Kidney (tissue), 14 donors: ENCODE measurements around the gene CPT1C. TPM values are rescaled to one million over a fixed set of nuclear protein-coding genes. Genes with fewer than 3 reads are reported as not detected.

ENCODE experiments used
- DNase-seq, 5 donors: peaks; one replicate each; pipeline ENCODE4 v3.0.0-alpha.2; 2013 to 2020
- FAIRE-seq: peaks from 2 replicates; lab custom pipeline; 2012; peaks lifted over from hg19 to GRCh38; lab: Jason Lieb, UNC
- H3K27ac ChIP-seq, 2 donors: one replicate each; pipeline ENCODE4 v1.7.0; 2013; ENCODE audit warnings: low read depth in 2 of 2, low read length in 2 of 2, inconsistent platforms in 1 of 2
- H3K27me3 ChIP-seq: one replicate; pipeline ENCODE4 v1.7.1; 2013; ENCODE audit warnings: low read length, inconsistent platforms; ENCODE audit not compliant: control insufficient read depth, insufficient read depth
- H3K36me3 ChIP-seq, 3 donors: one replicate each; pipeline versions ENCODE4 v1.7.0 to v1.7.1; 2013; ENCODE audit warnings: low read length in 3 of 3, control low read depth in 1 of 3, inconsistent platforms in 1 of 3; ENCODE audit not compliant: insufficient read depth in 3 of 3, control insufficient read depth in 2 of 3
- H3K4me1 ChIP-seq, 3 donors: one replicate each; pipeline versions ENCODE4 v1.7.0 to v1.7.1; 2013; ENCODE audit warnings: low read length in 3 of 3, inconsistent platforms in 1 of 3, low read depth in 1 of 3; ENCODE audit not compliant: control insufficient read depth in 2 of 3, insufficient read depth in 2 of 3
- H3K4me3 ChIP-seq, 3 donors: one replicate each; pipeline versions ENCODE4 v1.7.0 to v1.8.1; 2013; ENCODE audit warnings: low read length in 3 of 3, control low read depth in 1 of 3, inconsistent platforms in 1 of 3
- H3K9ac ChIP-seq, 3 donors: one replicate each; pipeline versions ENCODE4 v1.7.0 to v1.7.1; 2013; ENCODE audit warnings: low read length in 3 of 3, control low read depth in 1 of 3, inconsistent platforms in 1 of 3
- H3K9me3 ChIP-seq, 3 donors: one replicate each; pipeline versions ENCODE4 v1.7.0 to v1.7.1; 2013; ENCODE audit warnings: low read length in 3 of 3, control low read depth in 1 of 3, inconsistent platforms in 1 of 3; ENCODE audit not compliant: control insufficient read depth in 2 of 3, insufficient read depth in 1 of 3
- intact Hi-C: fragments of 100-400 bp; cut with DNase I; formaldehyde crosslinking; loops from one replicate; pipeline ENCODE4 v1.11.1; 2022
- polyA plus RNA-seq: library from polyadenylated mRNA; stranded (reverse); fragments of 350-450 nt; fragmentation: Illumina TruSeq; extraction: RNeasy Lipid Tissue Mini Kit (QIAGEN cat#74804); gene quantifications from one replicate; pipeline ENCODE4 v1.2.3, GENCODE V29; 2014; ENCODE audit warnings: low read depth, low replicate concordance; ENCODE audit not compliant: insufficient read depth
- total RNA-seq: library from RNA; stranded (reverse); fragmentation: NEBNext Ultra II Directional; extraction: Animal tissue kit (Norgen Biotek cat#: 25700); gene quantifications from one replicate; pipeline ENCODE4 v1.2.1, GENCODE V29; 2021
- TF ChIP-seq, protein P1 (sequence below): IDR thresholded peaks from 3 replicates; pipeline ENCODE4 v1.5.1; 2012; ENCODE audit warnings: mild to moderate bottlenecking, moderate library complexity, borderline replicate concordance; ENCODE audit not compliant: insufficient read depth; ENCODE audit errors: extremely low read depth
- donor health status: control.
- donor health status: control.
- donor health status: control.
- donor health status: control.
- donor health status: control.
- donor health status: DM: yes; HTN: yes; CAD: no.
- donor health status: Normal renal cell carcinoma (clear cell type).

The CPT1C gene
- total and polyA plus RNA-seq, 2 donors from 2014 or later = 2.6 to 6.0 TPM

DNA sequence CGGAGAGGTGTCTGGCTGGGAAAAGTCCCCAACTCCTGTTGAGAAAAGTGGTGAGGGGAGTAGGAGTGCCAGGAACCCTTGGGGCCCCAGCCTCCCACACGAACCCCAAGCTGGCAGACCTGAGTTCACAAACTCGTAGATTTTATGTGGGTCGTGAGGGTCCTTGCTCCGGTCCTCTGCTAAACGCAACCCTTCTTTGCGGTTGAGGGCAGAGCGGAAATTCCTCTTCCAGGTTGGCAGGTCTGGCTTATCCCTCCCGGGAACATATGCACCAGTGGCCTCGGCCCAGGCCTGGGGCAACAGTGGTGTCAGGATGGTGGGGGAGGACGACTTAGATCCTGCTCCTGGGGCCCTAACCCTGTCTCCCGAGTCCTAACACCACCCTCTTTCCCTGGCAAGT, 27.7 kb upstream of the CPT1C start:
- H3K9me3 ChIP-seq = no peaks in the 10 kb centered on the region
- H3K36me3 ChIP-seq = peaks cover 2 to 30% (median 13%) of the 10 kb centered on the region in 3 donors
- intact Hi-C loops = no loop called here
- H3K4me1 ChIP-seq = peaks cover 0 to 13% (median 11%) of the 10 kb centered on the region in 3 donors
- H3K4me3 ChIP-seq = no peak overlapping the region
- FAIRE-seq = no peak
- DNase-seq = no peak
- peak overlapping the region in 1 of 2 donors; percentile 32 for H3K27ac ChIP-seq
- TF ChIP-seq, protein P1, sequence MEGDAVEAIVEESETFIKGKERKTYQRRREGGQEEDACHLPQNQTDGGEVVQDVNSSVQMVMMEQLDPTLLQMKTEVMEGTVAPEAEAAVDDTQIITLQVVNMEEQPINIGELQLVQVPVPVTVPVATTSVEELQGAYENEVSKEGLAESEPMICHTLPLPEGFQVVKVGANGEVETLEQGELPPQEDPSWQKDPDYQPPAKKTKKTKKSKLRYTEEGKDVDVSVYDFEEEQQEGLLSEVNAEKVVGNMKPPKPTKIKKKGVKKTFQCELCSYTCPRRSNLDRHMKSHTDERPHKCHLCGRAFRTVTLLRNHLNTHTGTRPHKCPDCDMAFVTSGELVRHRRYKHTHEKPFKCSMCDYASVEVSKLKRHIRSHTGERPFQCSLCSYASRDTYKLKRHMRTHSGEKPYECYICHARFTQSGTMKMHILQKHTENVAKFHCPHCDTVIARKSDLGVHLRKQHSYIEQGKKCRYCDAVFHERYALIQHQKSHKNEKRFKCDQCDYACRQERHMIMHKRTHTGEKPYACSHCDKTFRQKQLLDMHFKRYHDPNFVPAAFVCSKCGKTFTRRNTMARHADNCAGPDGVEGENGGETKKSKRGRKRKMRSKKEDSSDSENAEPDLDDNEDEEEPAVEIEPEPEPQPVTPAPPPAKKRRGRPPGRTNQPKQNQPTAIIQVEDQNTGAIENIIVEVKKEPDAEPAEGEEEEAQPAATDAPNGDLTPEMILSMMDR = no peak
- H3K9ac ChIP-seq = no peak overlapping the region
- H3K27me3 ChIP-seq = no peaks in the 10 kb centered on the region

DNA sequence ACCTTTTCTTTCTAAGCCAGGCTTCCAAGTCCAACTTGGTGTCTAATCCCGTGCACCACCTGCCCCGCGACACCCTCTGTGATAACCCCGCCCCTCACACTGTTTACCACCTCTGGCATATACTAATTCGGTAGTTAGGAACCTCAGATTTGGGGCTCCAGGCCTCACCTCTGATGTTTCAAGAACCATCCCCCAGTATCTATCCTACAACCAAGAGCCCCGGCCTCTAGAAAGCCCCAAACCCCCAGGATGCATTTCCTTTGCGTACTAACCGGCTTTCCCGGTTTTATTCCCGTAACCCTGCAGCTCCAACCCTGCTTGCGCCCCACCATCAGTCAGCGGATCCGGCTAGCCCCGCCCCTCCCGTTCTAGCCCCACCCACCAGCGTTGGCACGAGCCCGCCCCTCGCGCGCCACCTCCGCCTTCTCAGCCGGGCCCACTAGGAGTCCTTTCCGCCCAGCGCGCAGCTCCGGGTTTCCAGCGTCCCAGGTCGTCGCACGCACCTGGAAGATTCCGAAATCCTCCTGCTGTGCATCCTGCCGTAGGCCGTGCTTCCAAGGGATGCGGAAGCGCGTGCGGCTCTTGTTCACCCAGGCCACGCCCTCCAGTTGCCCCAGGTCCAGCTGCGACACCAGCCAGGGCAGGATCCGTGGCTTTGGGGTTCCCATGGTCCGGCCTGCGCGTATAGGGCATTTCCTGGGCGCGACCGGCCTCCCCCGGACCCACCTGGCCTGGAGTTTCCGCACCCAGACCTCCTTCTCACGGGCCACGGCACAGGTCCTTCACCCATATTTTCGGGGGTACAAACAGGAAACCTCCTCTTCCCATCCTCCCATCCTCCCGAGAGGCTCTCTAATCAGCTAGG, 26.5 kb upstream of the CPT1C start:
- peak overlapping the region; percentile 60 to 98 (median 64) for H3K9ac ChIP-seq
- peak; percentile 91 to 97 (median 92) for DNase-seq
- no peaks in the 10 kb centered on the region for H3K27me3 ChIP-seq
- peak overlapping the region; percentile 65 to 98 (median 86) for H3K4me3 ChIP-seq
- H3K9me3 ChIP-seq = no peaks in the 10 kb centered on the region
- FAIRE-seq = no peak
- TF ChIP-seq, protein P1 = peak; percentile 6
- intact Hi-C loops = no loop called here
- peaks cover 2 to 20% (median 10%) of the 10 kb centered on the region in 3 donors for H3K36me3 ChIP-seq
- H3K4me1 ChIP-seq = peaks cover 0 to 13% (median 11%) of the 10 kb centered on the region in 3 donors
- peak overlapping the region; percentile 88 to 95 for H3K27ac ChIP-seq

DNA sequence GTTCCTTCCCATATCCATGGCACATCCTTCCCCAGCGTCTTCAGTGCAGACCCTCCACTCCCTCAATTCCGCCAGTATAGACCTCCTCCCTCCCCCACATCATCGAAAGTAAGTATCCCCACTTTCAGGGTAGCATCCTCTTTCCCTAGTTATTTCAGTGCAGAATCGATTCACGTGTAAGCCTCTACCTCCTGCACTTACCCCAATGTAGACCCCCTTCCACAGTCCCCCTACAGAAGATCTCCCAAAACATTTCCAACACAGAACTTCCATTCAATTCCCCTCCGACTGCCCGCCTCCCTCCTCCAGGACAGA, 25.9 kb upstream of the CPT1C start:
- peaks cover 0 to 16% (median 9%) of the 10 kb centered on the region in 3 donors for H3K36me3 ChIP-seq
- peak overlapping the region; percentile 88 to 95 for H3K27ac ChIP-seq
- H3K9ac ChIP-seq = peak overlapping the region; percentile 60 to 98 (median 64)
- peaks cover 0 to 13% (median 11%) of the 10 kb centered on the region in 3 donors for H3K4me1 ChIP-seq
- DNase-seq (no peak), FAIRE-seq (no peak)
- peak overlapping the region; percentile 65 to 98 (median 86) for H3K4me3 ChIP-seq
- no peaks in the 10 kb centered on the region for H3K9me3 ChIP-seq
- TF ChIP-seq, protein P1 = no peak
- H3K27me3 ChIP-seq = no peaks in the 10 kb centered on the region
- intact Hi-C loops = no loop called here
